GM18873 (cell line): ENCODE results near the gene WDR35.
"Not testable (repeated sequence)": the region's sequence is repeated elsewhere in the genome, so short reads cannot be mapped to it uniquely, and the experiment has no call there.

Source experiments
- ATAC-seq: cut with Tn5 transposase; IDR thresholded peaks from one replicate; pipeline ENCODE4 v1.9.1; 2021; ENCODE audit warnings: mild to moderate bottlenecking, moderate library complexity, moderate number of reproducible peaks; ENCODE audit not compliant: unreplicated experiment, low FRiP score

WDR35 gene

GRCh38 chr2:19897623-19898245, 92.2 kb downstream of the WDR35 start:
- ATAC-seq, result no peak

GRCh38 chr2:19895535-19895934, 94.4 kb downstream of the WDR35 start:
- ATAC-seq, result no peak

DNA sequence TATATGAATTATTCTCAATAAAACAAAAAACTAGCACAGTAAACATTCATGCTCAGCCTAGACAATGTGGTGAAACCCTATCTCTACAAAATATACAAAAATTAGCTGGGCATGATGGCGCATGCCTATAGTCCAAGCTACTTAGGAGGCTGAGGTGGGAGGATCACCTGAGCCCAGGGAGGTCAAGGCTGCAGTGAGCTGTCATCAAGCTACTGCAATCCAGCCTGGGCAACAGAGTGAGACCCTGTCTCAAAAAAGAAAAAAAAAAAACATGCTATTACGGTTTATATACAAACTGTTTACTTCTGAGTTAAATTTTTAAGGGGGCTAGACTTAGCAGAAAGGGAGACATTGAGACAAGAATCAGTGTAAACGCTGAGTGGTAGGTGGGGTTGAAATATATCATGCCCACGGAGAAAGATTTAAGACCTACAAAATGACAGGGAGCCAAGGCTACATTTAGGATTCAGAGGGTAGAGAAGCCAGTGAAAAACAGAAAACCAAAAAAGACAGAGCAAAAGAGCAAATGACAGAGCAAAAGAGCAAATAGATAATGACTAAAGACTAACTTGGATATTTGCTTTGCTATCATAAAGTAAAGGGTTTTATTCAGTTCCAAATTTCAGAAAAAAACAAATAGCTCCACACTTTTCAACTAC, 95.6 kb downstream of the WDR35 start:
- ATAC-seq, result no peak

GRCh38 chr2:19893520-19894133, 96.3 kb downstream of the WDR35 start:
- peak; percentile 91 for ATAC-seq

DNA sequence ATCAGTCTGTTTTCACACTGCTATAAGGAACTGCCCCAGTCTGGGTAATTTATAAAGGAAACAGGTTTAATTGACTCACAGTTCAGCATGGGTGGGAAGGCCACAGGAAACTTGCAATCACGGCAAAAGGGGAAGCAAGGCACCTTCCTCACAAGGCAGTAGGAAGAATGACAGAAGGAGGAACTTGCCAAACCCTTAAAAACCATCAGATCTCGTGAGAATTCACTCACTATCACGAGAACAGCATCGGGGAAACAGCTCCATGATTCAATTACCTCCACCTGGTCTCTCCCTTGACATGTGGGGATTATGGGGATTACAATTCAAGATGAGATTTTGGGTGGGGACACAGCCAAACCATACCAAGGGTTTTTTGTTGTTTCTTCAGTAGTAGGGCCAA, 97.9 kb downstream of the WDR35 start:
- not testable (repeated sequence) for ATAC-seq

- ATAC-seq, result no peak
These were observed 99.8 kb downstream of the WDR35 start for GRCh38 chr2:19890104-19890503.

DNA sequence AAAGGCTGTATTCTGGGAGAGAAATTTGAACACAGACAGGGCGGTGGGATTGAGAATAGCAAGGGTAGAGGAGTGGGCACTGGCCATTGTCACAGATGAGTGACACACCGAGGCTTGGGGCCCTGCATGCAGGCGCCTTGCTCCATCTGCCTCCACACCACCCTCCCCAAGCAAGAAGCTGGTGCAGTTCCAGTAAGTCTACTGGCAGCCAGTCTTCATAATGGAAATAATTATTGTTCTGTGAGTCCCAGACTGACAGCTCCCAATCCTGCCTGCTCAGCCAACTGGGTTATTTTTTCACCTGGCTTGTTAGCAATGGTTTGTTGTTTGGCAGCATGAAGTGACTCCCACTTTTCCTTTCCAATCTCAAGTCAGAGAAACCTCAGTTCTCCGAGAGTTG, 101.1 kb downstream of the WDR35 start:
- ATAC-seq, result no peak

GRCh38 chr2:19887510-19887909, 102.4 kb downstream of the WDR35 start:
- ATAC-seq, result no peak

- ATAC-seq, result no peak
These were observed 103.6 kb downstream of the WDR35 start for GRCh38 chr2:19886261-19886660.

GRCh38 chr2:19885791-19886190, 104.1 kb downstream of the WDR35 start:
- no peak for ATAC-seq

- ATAC-seq, result no peak
These were observed 105.8 kb downstream of the WDR35 start for GRCh38 chr2:19883971-19884720.

DNA sequence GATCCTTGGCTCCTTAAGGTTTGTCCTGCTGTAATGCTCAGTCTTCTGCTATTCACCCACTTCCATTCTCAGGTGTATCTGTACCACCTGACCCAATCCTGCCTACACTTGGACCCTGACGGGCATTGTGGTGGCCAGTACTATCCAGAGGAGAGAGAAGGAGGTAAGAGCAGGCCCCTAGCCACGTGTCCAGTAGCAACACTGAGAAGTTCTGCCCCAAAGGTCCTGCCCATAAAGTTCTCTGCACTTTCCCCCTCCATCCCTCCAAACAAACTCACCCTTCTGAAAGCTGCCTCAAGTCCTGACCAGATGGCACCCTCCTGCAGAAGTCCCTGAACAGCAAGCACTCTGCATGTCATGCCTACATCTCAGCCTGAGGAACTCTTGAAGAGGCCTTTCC, 106.4 kb downstream of the WDR35 start:
- no peak for ATAC-seq

DNA sequence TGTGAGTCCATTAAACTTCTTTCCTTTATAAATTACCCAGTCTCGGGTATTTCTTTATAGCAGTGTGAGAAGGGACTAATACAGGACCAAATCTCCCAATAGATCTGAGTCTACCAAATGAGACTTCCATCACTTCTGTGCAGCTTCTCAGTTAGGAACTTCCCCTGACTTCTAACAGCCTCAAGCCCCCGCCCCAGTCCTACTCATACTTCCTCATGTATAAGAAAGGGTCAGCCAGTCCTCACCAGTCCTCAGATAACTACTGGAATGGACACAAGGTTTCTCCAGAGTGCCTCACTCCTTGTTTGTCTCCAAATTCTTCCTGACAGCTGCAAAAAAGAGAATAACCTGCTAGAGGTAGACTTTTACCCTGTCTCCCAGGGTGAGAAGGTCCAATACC, 107.6 kb downstream of the WDR35 start:
- no peak for ATAC-seq

GRCh38 chr2:19881908-19882265, 108.0 kb downstream of the WDR35 start:
- ATAC-seq, result no peak

GRCh38 chr2:19881221-19881907, 108.5 kb downstream of the WDR35 start:
- no peak for ATAC-seq

DNA sequence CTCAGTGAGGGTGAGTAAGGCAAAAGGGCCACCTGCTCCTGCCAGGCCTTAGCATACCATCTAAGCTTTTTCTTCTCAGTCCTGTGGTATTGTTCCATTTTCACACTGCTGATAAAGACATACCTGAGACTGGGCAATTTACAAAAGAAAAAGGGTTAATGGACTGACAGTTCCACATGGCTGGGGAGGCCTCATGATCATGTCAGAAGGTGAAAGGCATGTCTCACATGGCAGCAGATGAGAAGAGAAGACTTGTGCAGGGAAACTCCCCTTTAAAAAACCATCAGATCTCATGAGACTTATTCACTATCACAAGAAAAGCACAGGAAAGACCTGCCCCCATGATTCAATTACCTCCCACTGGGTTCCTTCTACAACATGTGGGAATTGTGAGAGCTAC, 109.7 kb downstream of the WDR35 start:
- ATAC-seq, result not testable (repeated sequence)

DNA sequence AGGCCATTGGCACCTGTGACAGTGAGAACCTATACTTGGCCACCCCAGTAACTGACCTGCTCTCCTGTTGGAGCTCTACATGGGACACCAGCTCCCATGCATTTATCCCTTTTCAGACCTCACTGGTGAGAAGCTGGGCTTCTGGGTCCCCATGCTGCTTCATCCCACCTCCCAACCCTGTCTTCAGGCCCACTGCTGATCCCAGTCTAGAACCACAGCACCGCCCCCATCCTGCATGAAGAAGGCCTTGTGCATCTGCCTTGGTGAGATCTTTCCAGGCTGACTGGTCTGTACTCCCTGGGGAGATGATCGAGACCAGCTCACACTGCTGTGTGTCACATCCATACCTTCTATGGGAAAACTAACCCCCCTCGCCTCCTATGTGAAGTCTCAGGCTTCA, 110.8 kb downstream of the WDR35 start:
- ATAC-seq, result no peak

- no peak for ATAC-seq
These were observed 111.4 kb downstream of the WDR35 start for GRCh38 chr2:19878268-19879046.

DNA sequence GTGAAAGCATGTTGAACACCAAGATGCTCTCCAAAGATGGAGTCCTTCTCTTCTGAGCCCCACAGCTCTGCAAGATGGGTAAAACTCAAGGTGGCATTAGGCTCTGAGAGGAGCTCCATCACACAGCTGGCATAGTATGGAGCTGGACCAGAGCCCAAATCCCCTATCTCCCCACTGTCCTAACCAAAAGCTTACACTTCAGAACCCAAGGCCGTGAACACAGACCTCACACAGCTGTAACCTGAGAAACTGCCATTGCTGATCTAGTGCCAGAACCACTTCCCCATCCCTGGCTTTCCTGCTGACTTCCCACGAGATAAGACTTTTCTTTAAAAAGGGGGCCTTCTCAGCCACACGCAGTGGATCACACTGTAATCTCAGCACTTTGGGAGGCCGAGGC, 113.2 kb downstream of the WDR35 start:
- no peak for ATAC-seq

- ATAC-seq, result no peak
These were observed 114.6 kb downstream of the WDR35 start for GRCh38 chr2:19875280-19875679.
